ENCODE results near the gene SHISA9. TPM values are rescaled to one million over a fixed set of nuclear protein-coding genes. Genes with fewer than 3 reads are reported as not detected.

Gene SHISA9
- total and polyA plus RNA-seq, 2 donors = 0.05 to 0.07 TPM

- Histone ChIP-seq H3K27ac (ENCODE audit: low read depth in 1 of 2, low read length in 1 of 2) (no peak overlapping the region), H3K4me1 (ENCODE audit: control insufficient read depth in 2 of 2, insufficient read depth in 2 of 2, low read length in 2 of 2) (no peaks in the 10 kb centered on the region), H3K4me3 (ENCODE audit: low read length in 2 of 2) (no peak overlapping the region), H3K9me3 (ENCODE audit: control insufficient read depth in 2 of 2, insufficient read depth in 1 of 2, low read length in 1 of 2) (no peaks in the 10 kb centered on the region), H3K36me3 (ENCODE audit: control insufficient read depth in 2 of 2, insufficient read depth in 2 of 2, low read length in 1 of 2) (no peaks in the 10 kb centered on the region), H3K27me3 (ENCODE audit: control insufficient read depth in 2 of 2, insufficient read depth in 1 of 2, low read length in 1 of 2) (no peaks in the 10 kb centered on the region)
- WGBS = 82% methylated on average over 2 of the region's 2 CpGs
- no peak for DNase-seq (ENCODE audit: low read depth in 6 of 9, low spot score in 9 of 9)
Observed at GRCh38 chr16:13111747-13112146, 210.3 kb downstream of the SHISA9 start.

GRCh38 chr16:13113741-13114140 lies 212.3 kb downstream of the SHISA9 start:
- WGBS = 94% methylated on average over 3 of the region's 3 CpGs
- H3K4me3 ChIP-seq (ENCODE audit: low read length in 2 of 2) = no peak overlapping the region

GRCh38 chr16:13118091-13118490 lies 216.7 kb downstream of the SHISA9 start:
- no peak for DNase-seq (ENCODE audit: low read depth in 6 of 9, low spot score in 9 of 9)

More at GRCh38 chr16:13113741-13114140, 212.3 kb downstream of the SHISA9 start:
- Histone ChIP-seq H3K36me3 (ENCODE audit: control insufficient read depth in 2 of 2, insufficient read depth in 2 of 2, low read length in 1 of 2) (no peaks in the 10 kb centered on the region), H3K27me3 (ENCODE audit: control insufficient read depth in 2 of 2, insufficient read depth in 1 of 2, low read length in 1 of 2) (no peaks in the 10 kb centered on the region), H3K27ac (ENCODE audit: low read depth in 1 of 2, low read length in 1 of 2) (no peak overlapping the region), H3K9me3 (ENCODE audit: control insufficient read depth in 2 of 2, insufficient read depth in 1 of 2, low read length in 1 of 2) (no peaks in the 10 kb centered on the region), H3K4me1 (ENCODE audit: control insufficient read depth in 2 of 2, insufficient read depth in 2 of 2, low read length in 2 of 2) (no peaks in the 10 kb centered on the region)
- no peak for DNase-seq (ENCODE audit: low read depth in 6 of 9, low spot score in 9 of 9)

GRCh38 chr16:13120091-13120490 lies 218.7 kb downstream of the SHISA9 start:
- Histone ChIP-seq H3K4me1 (ENCODE audit: control insufficient read depth in 2 of 2, insufficient read depth in 2 of 2, low read length in 2 of 2) (no peaks in the 10 kb centered on the region), H3K36me3 (ENCODE audit: control insufficient read depth in 2 of 2, insufficient read depth in 2 of 2, low read length in 1 of 2) (no peaks in the 10 kb centered on the region), H3K9me3 (ENCODE audit: control insufficient read depth in 2 of 2, insufficient read depth in 1 of 2, low read length in 1 of 2) (no peaks in the 10 kb centered on the region), H3K27me3 (ENCODE audit: control insufficient read depth in 2 of 2, insufficient read depth in 1 of 2, low read length in 1 of 2) (no peaks in the 10 kb centered on the region), H3K27ac (ENCODE audit: low read depth in 1 of 2, low read length in 1 of 2) (no peak overlapping the region), H3K4me3 (ENCODE audit: low read length in 2 of 2) (no peak overlapping the region)
- 65% methylated on average over 6 of the region's 6 CpGs for WGBS
- no peak for DNase-seq (ENCODE audit: low read depth in 6 of 9, low spot score in 9 of 9)

More at GRCh38 chr16:13118091-13118490, 216.7 kb downstream of the SHISA9 start:
- 82% methylated on average over 5 of the region's 5 CpGs for WGBS
- H3K36me3 ChIP-seq (ENCODE audit: control insufficient read depth in 2 of 2, insufficient read depth in 2 of 2, low read length in 1 of 2) = no peaks in the 10 kb centered on the region
- H3K4me3 ChIP-seq (ENCODE audit: low read length in 2 of 2) = no peak overlapping the region
- H3K9me3 ChIP-seq (ENCODE audit: control insufficient read depth in 2 of 2, insufficient read depth in 1 of 2, low read length in 1 of 2) = no peaks in the 10 kb centered on the region
- no peaks in the 10 kb centered on the region for H3K4me1 ChIP-seq (ENCODE audit: control insufficient read depth in 2 of 2, insufficient read depth in 2 of 2, low read length in 2 of 2)
- H3K27ac ChIP-seq (ENCODE audit: low read depth in 1 of 2, low read length in 1 of 2) = no peak overlapping the region
- no peaks in the 10 kb centered on the region for H3K27me3 ChIP-seq (ENCODE audit: control insufficient read depth in 2 of 2, insufficient read depth in 1 of 2, low read length in 1 of 2)

- no peaks in the 10 kb centered on the region for H3K27me3 ChIP-seq (ENCODE audit: control insufficient read depth in 2 of 2, insufficient read depth in 1 of 2, low read length in 1 of 2)
- H3K36me3 ChIP-seq (ENCODE audit: control insufficient read depth in 2 of 2, insufficient read depth in 2 of 2, low read length in 1 of 2) = no peaks in the 10 kb centered on the region
- 60% methylated on average over 4 of the region's 4 CpGs for WGBS
- no peaks in the 10 kb centered on the region for H3K9me3 ChIP-seq (ENCODE audit: control insufficient read depth in 2 of 2, insufficient read depth in 1 of 2, low read length in 1 of 2)
- DNase-seq (ENCODE audit: low read depth in 6 of 9, low spot score in 9 of 9) = no peak
- no peak overlapping the region for H3K27ac ChIP-seq (ENCODE audit: low read depth in 1 of 2, low read length in 1 of 2)
- no peak overlapping the region for H3K4me3 ChIP-seq (ENCODE audit: low read length in 2 of 2)
- H3K4me1 ChIP-seq (ENCODE audit: control insufficient read depth in 2 of 2, insufficient read depth in 2 of 2, low read length in 2 of 2) = no peaks in the 10 kb centered on the region
Observed at GRCh38 chr16:13120557-13120956, 219.2 kb downstream of the SHISA9 start.

GRCh38 chr16:13123991-13124390 lies 222.6 kb downstream of the SHISA9 start:
- Histone ChIP-seq H3K27me3 (ENCODE audit: control insufficient read depth in 2 of 2, insufficient read depth in 1 of 2, low read length in 1 of 2) (no peaks in the 10 kb centered on the region), H3K27ac (ENCODE audit: low read depth in 1 of 2, low read length in 1 of 2) (no peak overlapping the region), H3K4me1 (ENCODE audit: control insufficient read depth in 2 of 2, insufficient read depth in 2 of 2, low read length in 2 of 2) (no peaks in the 10 kb centered on the region), H3K4me3 (ENCODE audit: low read length in 2 of 2) (no peak overlapping the region), H3K36me3 (ENCODE audit: control insufficient read depth in 2 of 2, insufficient read depth in 2 of 2, low read length in 1 of 2) (no peaks in the 10 kb centered on the region), H3K9me3 (ENCODE audit: control insufficient read depth in 2 of 2, insufficient read depth in 1 of 2, low read length in 1 of 2) (no peaks in the 10 kb centered on the region)
- DNase-seq (ENCODE audit: low read depth in 6 of 9, low spot score in 9 of 9) = no peak
- WGBS = 96% methylated on average over 3 of the region's 3 CpGs

- DNase-seq (ENCODE audit: low read depth in 6 of 9, low spot score in 9 of 9) = no peak
Observed at GRCh38 chr16:13127144-13127543, 225.7 kb downstream of the SHISA9 start.

GRCh38 chr16:13130586-13130985 lies 229.2 kb downstream of the SHISA9 start:
- Histone ChIP-seq H3K36me3 (ENCODE audit: control insufficient read depth in 2 of 2, insufficient read depth in 2 of 2, low read length in 1 of 2) (no peaks in the 10 kb centered on the region), H3K4me1 (ENCODE audit: control insufficient read depth in 2 of 2, insufficient read depth in 2 of 2, low read length in 2 of 2) (no peaks in the 10 kb centered on the region), H3K27me3 (ENCODE audit: control insufficient read depth in 2 of 2, insufficient read depth in 1 of 2, low read length in 1 of 2) (no peaks in the 10 kb centered on the region), H3K4me3 (ENCODE audit: low read length in 2 of 2) (no peak overlapping the region), H3K9me3 (ENCODE audit: control insufficient read depth in 2 of 2, insufficient read depth in 1 of 2, low read length in 1 of 2) (no peaks in the 10 kb centered on the region), H3K27ac (ENCODE audit: low read depth in 1 of 2, low read length in 1 of 2) (no peak overlapping the region)
- WGBS = 74% methylated on average over 1 of the region's 1 CpG
- DNase-seq (ENCODE audit: low read depth in 6 of 9, low spot score in 9 of 9) = no peak

More at GRCh38 chr16:13127144-13127543, 225.7 kb downstream of the SHISA9 start:
- H3K36me3 ChIP-seq (ENCODE audit: control insufficient read depth in 2 of 2, insufficient read depth in 2 of 2, low read length in 1 of 2) = no peaks in the 10 kb centered on the region
- H3K4me3 ChIP-seq (ENCODE audit: low read length in 2 of 2) = no peak overlapping the region
- 76% methylated on average over 2 of the region's 2 CpGs for WGBS
- no peaks in the 10 kb centered on the region for H3K4me1 ChIP-seq (ENCODE audit: control insufficient read depth in 2 of 2, insufficient read depth in 2 of 2, low read length in 2 of 2)
- H3K27ac ChIP-seq (ENCODE audit: low read depth in 1 of 2, low read length in 1 of 2) = no peak overlapping the region
- no peaks in the 10 kb centered on the region for H3K27me3 ChIP-seq (ENCODE audit: control insufficient read depth in 2 of 2, insufficient read depth in 1 of 2, low read length in 1 of 2)
- H3K9me3 ChIP-seq (ENCODE audit: control insufficient read depth in 2 of 2, insufficient read depth in 1 of 2, low read length in 1 of 2) = no peaks in the 10 kb centered on the region

- no peak for DNase-seq (ENCODE audit: low read depth in 6 of 9, low spot score in 9 of 9)
- Histone ChIP-seq H3K27ac (ENCODE audit: low read depth in 1 of 2, low read length in 1 of 2) (no peak overlapping the region), H3K9me3 (ENCODE audit: control insufficient read depth in 2 of 2, insufficient read depth in 1 of 2, low read length in 1 of 2) (no peaks in the 10 kb centered on the region), H3K36me3 (ENCODE audit: control insufficient read depth in 2 of 2, insufficient read depth in 2 of 2, low read length in 1 of 2) (no peaks in the 10 kb centered on the region), H3K27me3 (ENCODE audit: control insufficient read depth in 2 of 2, insufficient read depth in 1 of 2, low read length in 1 of 2) (no peaks in the 10 kb centered on the region), H3K4me3 (ENCODE audit: low read length in 2 of 2) (no peak overlapping the region), H3K4me1 (ENCODE audit: control insufficient read depth in 2 of 2, insufficient read depth in 2 of 2, low read length in 2 of 2) (no peaks in the 10 kb centered on the region)
- 95% methylated on average over 1 of the region's 1 CpG for WGBS
Observed at GRCh38 chr16:13134836-13135235, 233.4 kb downstream of the SHISA9 start.

GRCh38 chr16:13136901-13137300 lies 235.5 kb downstream of the SHISA9 start:
- Histone ChIP-seq H3K27ac (ENCODE audit: low read depth in 1 of 2, low read length in 1 of 2) (no peak overlapping the region), H3K4me3 (ENCODE audit: low read length in 2 of 2) (no peak overlapping the region), H3K36me3 (ENCODE audit: control insufficient read depth in 2 of 2, insufficient read depth in 2 of 2, low read length in 1 of 2) (no peaks in the 10 kb centered on the region), H3K9me3 (ENCODE audit: control insufficient read depth in 2 of 2, insufficient read depth in 1 of 2, low read length in 1 of 2) (no peaks in the 10 kb centered on the region), H3K27me3 (ENCODE audit: control insufficient read depth in 2 of 2, insufficient read depth in 1 of 2, low read length in 1 of 2) (no peaks in the 10 kb centered on the region), H3K4me1 (ENCODE audit: control insufficient read depth in 2 of 2, insufficient read depth in 2 of 2, low read length in 2 of 2) (no peaks in the 10 kb centered on the region)
- DNase-seq (ENCODE audit: low read depth in 6 of 9, low spot score in 9 of 9) = no peak
- 75% methylated on average over 3 of the region's 3 CpGs for WGBS

All from thymus (tissue), 11 donors.